ENCODE results near the gene SRD5A1. TPM values are rescaled to one million over a fixed set of nuclear protein-coding genes. Genes with fewer than 3 reads are reported as not detected.
A peak's percentile ranks its signal among the peaks of the same experiment; 100 is the strongest.

Gene SRD5A1
- total and polyA plus RNA-seq, 8 donors = 3.0 to 8.2 (median 6.5) TPM

DNA sequence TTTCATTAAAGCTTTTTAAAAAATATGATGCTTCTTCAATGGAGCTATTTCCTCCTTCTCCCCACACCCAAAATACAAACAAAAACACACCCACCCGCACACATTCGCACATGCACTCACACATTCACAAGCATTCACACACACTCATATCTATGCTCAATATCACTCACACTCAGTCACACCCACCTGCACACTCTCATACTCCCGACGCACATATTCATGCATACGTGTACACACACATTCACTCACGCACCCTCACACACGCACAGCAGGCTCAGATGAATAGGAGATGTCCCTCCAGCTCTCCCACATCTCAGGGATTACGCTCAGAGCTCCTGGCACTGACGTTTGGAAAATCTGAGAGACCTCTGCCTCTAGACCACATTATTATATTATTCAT lies 54.3 kb downstream of the SRD5A1 start:
- TF ChIP-seq CTCF (IDR thresholded peaks at IDR 0.05) = no peak
- WGBS, 2 donors = 60 to 70% methylated on average over 9 of the region's 9 CpGs
- DNase-seq = no peak
- no peak for ATAC-seq
- intact Hi-C loops (cut with DNase I) = loop anchor here in 1 of 3 donors (10.0 kb wide), 1 partner anchor 53 kb away; the partner anchor contains the start of genes NSUN2 and SRD5A1
- no peaks in the 10 kb centered on the region for H3K9me3 ChIP-seq
- H3K27me3 ChIP-seq = peaks cover 0 to 4% (median 0%) of the 10 kb centered on the region in 4 donors
- no peaks in the 10 kb centered on the region for H3K36me3 ChIP-seq
- no peak for FAIRE-seq
- no peak overlapping the region for H3K4me3 ChIP-seq
- no peaks in the 10 kb centered on the region for H3K4me1 ChIP-seq
- no peak overlapping the region for H3K27ac ChIP-seq

- H3K27ac ChIP-seq = no peak overlapping the region
- H3K4me3 ChIP-seq = no peak overlapping the region
- no peak for DNase-seq
- intact Hi-C loops (cut with DNase I) = no loop called here
- no peak for FAIRE-seq
- no peaks in the 10 kb centered on the region for H3K36me3 ChIP-seq
- 48 to 57% methylated on average over 1 of the region's 1 CpG for WGBS, 2 donors
- peaks cover 0 to 2% (median 0%) of the 10 kb centered on the region in 4 donors for H3K9me3 ChIP-seq
- no peak for TF ChIP-seq CTCF (IDR thresholded peaks at IDR 0.05)
- no peaks in the 10 kb centered on the region for H3K4me1 ChIP-seq
- no peak for ATAC-seq
- H3K27me3 ChIP-seq = peaks cover 0 to 14% (median 2%) of the 10 kb centered on the region in 4 donors
These were observed 59.7 kb downstream of the SRD5A1 start for GRCh38 chr5:6692906-6693305.

GRCh38 chr5:6698696-6699095 lies 65.5 kb downstream of the SRD5A1 start:
- no peak for FAIRE-seq
- 53 to 64% methylated on average over 1 of the region's 1 CpG for WGBS, 2 donors
- no peak for TF ChIP-seq CTCF (IDR thresholded peaks at IDR 0.05)

GRCh38 chr5:6699357-6699756 lies 66.1 kb downstream of the SRD5A1 start:
- no peak for DNase-seq
- no peak overlapping the region for H3K27ac ChIP-seq
- 54 to 71% methylated on average over 1 of the region's 1 CpG for WGBS, 2 donors
- peaks cover 0 to 17% (median 2%) of the 10 kb centered on the region in 4 donors for H3K27me3 ChIP-seq
- intact Hi-C loops (cut with DNase I) = no loop called here
- H3K36me3 ChIP-seq = no peaks in the 10 kb centered on the region
- H3K4me3 ChIP-seq = no peak overlapping the region
- no peaks in the 10 kb centered on the region for H3K4me1 ChIP-seq
- no peak for ATAC-seq
- no peaks in the 10 kb centered on the region for H3K9me3 ChIP-seq
- no peak for FAIRE-seq
- no peak for TF ChIP-seq CTCF (IDR thresholded peaks at IDR 0.05)

More at GRCh38 chr5:6698696-6699095, 65.5 kb downstream of the SRD5A1 start:
- ATAC-seq (no peak), DNase-seq (no peak)
- Histone ChIP-seq H3K9me3 (no peaks in the 10 kb centered on the region), H3K4me1 (no peaks in the 10 kb centered on the region), H3K27me3 (peaks cover 0 to 17% (median 2%) of the 10 kb centered on the region in 4 donors), H3K27ac (no peak overlapping the region), H3K36me3 (no peaks in the 10 kb centered on the region), H3K4me3 (no peak overlapping the region)
- intact Hi-C loops (cut with DNase I) = no loop called here

DNA sequence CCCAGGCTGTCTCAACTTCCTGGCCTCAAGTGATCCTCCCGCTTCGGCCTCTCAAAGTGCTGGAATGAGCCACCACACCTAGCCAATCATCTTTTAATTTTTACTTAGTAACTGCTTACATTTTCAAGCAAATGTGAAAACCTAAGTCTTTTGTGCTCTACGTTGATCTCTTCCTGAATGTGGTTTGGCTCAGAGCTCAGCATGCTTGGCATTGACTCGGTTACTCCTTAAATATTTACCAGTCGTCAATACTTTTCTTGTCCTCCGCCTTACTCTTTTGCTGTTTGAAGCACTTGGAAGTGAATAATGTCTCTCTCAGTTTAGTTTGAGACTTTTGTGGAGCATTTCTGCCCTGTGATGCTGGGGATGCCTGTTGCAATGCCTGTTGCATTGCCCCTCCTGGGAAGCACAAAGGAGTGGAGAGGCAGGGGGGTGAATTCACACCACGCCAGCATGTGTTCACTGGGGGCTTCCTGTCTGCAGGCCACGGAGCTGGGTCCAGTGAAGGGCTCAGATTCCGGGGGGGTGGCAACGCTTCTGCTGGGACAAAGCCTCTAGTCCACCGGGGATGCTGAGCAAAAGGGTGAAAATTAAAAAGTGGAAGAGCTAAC lies 66.9 kb downstream of the SRD5A1 start:
- Histone ChIP-seq H3K4me1 (no peaks in the 10 kb centered on the region), H3K36me3 (no peaks in the 10 kb centered on the region), H3K9me3 (no peaks in the 10 kb centered on the region), H3K27ac (no peak overlapping the region), H3K4me3 (no peak overlapping the region), H3K27me3 (peaks cover 0 to 17% (median 2%) of the 10 kb centered on the region in 4 donors)
- intact Hi-C loops (cut with DNase I) = no loop called here
- WGBS, 2 donors = 34 to 36% methylated on average over 11 of the region's 11 CpGs
- peak in 1 of 4 donors; percentile 22 for ATAC-seq
- DNase-seq = no peak
- no peak for TF ChIP-seq CTCF (IDR thresholded peaks at IDR 0.05)
- FAIRE-seq = no peak

Measured in pancreas (tissue), 10 donors.